GM10266 (cell line): ENCODE data around the gene NEAT1.

Source experiments
- DNase-seq: peaks from one replicate; pipeline ENCODE4 v3.0.0; 2012; ENCODE audit errors: extremely low spot score
- TF ChIP-seq, protein P1 (sequence below): IDR thresholded peaks from 2 replicates; pipeline ENCODE4 v1.5.1; 2012; ENCODE audit warnings: mild to moderate bottlenecking, low read depth; ENCODE audit not compliant: control insufficient read depth, insufficient read depth; ENCODE audit errors: missing control alignments

The NEAT1 gene

GRCh38 chr11:65378208-65378927 is 44.2 kb upstream of the NEAT1 start:
- TF ChIP-seq, protein P1, sequence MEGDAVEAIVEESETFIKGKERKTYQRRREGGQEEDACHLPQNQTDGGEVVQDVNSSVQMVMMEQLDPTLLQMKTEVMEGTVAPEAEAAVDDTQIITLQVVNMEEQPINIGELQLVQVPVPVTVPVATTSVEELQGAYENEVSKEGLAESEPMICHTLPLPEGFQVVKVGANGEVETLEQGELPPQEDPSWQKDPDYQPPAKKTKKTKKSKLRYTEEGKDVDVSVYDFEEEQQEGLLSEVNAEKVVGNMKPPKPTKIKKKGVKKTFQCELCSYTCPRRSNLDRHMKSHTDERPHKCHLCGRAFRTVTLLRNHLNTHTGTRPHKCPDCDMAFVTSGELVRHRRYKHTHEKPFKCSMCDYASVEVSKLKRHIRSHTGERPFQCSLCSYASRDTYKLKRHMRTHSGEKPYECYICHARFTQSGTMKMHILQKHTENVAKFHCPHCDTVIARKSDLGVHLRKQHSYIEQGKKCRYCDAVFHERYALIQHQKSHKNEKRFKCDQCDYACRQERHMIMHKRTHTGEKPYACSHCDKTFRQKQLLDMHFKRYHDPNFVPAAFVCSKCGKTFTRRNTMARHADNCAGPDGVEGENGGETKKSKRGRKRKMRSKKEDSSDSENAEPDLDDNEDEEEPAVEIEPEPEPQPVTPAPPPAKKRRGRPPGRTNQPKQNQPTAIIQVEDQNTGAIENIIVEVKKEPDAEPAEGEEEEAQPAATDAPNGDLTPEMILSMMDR: peak; percentile 14

GRCh38 chr11:65378928-65379638 is 43.5 kb upstream of the NEAT1 start:
- no peak for DNase-seq
- TF ChIP-seq, protein P1: no peak

More at GRCh38 chr11:65378208-65378927, 44.2 kb upstream of the NEAT1 start:
- DNase-seq: no peak

DNA sequence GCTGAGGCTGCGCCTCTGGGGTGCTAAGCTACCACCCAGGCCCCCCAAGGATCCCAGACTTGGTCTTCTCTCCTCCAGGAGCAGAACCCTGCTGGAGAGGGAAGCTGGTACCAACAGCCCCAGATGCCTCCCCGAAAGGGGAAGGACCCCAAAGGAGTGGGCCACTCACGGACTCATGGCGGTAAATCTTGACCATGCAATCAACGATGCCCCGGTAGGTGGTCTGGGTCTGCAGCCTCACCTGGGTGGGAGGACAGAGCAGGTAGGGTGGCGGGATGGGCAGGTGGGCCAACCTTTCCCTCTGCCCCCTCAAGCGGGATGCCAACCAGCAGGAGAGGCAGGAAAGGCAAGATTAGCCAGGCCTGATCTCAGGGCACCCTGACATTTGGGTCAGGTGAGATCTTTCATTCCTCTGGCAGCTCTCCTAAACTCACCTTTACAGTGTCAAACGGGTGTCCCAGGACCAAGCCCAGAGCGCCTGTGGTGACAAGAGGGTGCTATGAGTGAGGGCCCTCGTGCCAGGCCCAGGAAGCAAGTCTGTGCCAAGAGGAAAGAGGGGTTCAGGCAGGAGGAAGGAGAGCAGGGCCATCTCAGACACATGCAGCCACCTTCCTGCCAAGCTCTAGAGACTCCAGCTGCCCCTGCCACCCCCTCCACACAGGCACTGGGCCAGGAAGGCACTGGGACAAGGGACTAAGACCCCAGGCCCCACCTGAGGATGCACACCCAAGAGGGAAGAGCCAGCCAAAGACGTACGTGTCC is 42.7 kb upstream of the NEAT1 start:
- no peak for DNase-seq
- TF ChIP-seq, protein P1: no peak

- DNase-seq: no peak
- TF ChIP-seq, protein P1: no peak
Measured at GRCh38 chr11:65380460-65381119, 42.0 kb upstream of the NEAT1 start.

DNA sequence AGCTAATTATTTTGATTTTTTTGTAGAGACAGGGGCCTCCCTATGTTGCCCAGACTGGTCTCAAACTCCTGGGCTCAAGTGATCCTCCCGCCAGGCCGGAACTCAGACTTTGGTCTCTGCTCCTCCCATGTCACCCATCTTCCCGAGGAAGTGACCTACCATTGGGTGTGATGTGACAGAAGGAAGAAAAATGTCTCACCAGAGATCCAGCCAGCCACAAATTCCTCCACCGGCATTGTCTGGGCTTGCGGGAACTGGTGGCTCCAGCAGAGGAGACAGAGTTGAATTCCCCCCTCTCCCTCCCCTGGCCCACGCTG is 40.9 kb upstream of the NEAT1 start:
- DNase-seq: no peak
- TF ChIP-seq, protein P1: no peak

DNA sequence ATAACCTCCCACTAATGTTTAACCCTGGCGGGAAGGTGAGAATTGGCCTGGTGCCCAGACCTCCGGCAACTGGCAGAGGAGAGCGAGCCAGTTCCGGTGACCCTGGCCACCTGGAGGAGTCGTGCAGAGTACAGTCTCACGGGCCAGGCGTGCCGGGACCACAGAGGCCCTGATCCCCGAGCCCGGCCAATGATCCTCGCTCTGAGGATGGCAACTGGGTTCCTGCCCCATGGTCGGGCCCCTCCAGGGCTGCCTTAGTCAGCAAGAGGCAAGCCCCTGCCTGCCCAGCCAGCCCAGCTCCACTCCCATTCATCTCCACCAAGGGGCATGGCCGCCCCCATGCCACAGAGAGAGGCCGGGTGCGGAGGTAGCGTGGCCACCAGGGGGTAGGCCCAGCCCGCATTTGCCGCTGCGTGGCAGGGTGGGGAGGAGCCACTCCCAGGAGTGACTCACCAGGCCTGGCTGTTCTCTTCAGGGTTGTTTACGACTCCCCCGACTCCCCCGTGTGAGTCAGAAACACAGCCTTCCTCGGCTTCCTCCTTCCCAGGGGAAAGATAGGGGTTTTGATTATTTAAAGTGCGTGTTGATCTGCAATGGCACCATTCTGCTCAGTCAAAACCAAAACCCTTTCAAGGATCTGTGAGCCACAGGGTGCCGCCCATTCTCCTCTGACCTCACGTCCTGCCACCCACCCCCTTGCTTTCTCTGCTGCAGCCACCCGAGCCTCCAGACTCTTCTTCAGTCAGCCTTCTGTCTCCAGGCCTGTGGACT is 40.4 kb upstream of the NEAT1 start, which contains the start of gene SLC25A45:
TSS of gene SLC25A45 (minus strand) at position 614 of the 771 bp plus-strand sequence. CDS start 695 bp downstream, outside the sequence.
- peak; percentile 81 for DNase-seq
- TF ChIP-seq, protein P1: peak; percentile 79
